ENCODE data around the gene ATXN1. TPM values are rescaled to one million over a fixed set of nuclear protein-coding genes. Genes with fewer than 3 reads are reported as not detected.
A peak's percentile ranks its signal among the peaks of the same experiment; 100 is the strongest.

The ATXN1 gene
- total and polyA plus RNA-seq, 2 experiments from 2014 or later, result 4.8 to 9.1 TPM

DNA sequence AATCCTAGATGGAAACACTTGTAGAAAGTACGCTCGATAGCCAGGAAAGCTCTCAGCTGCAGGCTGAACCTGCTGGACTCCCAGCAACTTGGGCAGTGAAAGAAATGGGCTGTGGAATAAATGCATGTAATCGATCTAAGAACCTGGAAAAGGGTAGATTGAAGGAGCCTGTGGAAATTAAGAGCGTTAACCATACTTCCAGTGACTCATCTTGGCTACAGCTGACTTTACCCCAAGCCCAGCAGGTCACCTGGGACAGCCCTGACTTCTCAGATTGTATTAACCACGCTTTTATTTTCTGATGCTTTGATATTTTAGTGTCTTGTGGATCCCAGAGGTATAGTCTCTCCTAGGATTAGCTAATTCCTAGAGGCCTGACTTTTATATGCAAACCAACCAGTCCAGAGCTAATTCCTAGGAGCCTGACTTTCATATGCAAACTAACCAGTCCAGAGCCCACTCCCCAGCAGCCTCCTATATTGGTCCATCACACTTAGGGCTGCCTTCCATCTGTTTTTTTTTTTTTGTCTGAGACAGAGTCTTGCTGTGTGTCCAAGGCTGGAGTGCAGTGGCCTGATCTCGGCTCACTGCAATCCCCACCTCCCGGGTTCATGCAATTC, 436.5 kb downstream of the ATXN1 start:
- Histone ChIP-seq H3K27me3 (ENCODE audit: insufficient read depth) (no peaks in the 10 kb centered on the region), H4K20me1 (replicated peaks; ENCODE audit: insufficient read depth) (no peaks in the 10 kb centered on the region), H3K79me2 (replicated peaks; ENCODE audit: insufficient read depth) (no peaks in the 10 kb centered on the region), H3K4me1 (ENCODE audit: insufficient read depth) (peaks cover 11% of the 10 kb centered on the region; the same call in 1 of the 2 replicates), H3F3A (replicated peaks; ENCODE audit: low read depth) (no peaks in the 10 kb centered on the region), H3K4me2 (no peak overlapping the region), H3K9me2 (ENCODE audit: insufficient read depth) (no peaks in the 10 kb centered on the region), H3K27ac (ENCODE audit: low read depth) (no peak overlapping the region), H2AFZ (no peak overlapping the region), H3K4me3 (no peak overlapping the region), H3K36me3 (ENCODE audit: insufficient read depth) (no peaks in the 10 kb centered on the region)
- TF ChIP-seq, protein P1, sequence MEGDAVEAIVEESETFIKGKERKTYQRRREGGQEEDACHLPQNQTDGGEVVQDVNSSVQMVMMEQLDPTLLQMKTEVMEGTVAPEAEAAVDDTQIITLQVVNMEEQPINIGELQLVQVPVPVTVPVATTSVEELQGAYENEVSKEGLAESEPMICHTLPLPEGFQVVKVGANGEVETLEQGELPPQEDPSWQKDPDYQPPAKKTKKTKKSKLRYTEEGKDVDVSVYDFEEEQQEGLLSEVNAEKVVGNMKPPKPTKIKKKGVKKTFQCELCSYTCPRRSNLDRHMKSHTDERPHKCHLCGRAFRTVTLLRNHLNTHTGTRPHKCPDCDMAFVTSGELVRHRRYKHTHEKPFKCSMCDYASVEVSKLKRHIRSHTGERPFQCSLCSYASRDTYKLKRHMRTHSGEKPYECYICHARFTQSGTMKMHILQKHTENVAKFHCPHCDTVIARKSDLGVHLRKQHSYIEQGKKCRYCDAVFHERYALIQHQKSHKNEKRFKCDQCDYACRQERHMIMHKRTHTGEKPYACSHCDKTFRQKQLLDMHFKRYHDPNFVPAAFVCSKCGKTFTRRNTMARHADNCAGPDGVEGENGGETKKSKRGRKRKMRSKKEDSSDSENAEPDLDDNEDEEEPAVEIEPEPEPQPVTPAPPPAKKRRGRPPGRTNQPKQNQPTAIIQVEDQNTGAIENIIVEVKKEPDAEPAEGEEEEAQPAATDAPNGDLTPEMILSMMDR (conservative IDR thresholded peaks at IDR 0.05; ENCODE audit: low read depth in 2 of 2), result no peak
- TF ChIP-seq, protein P2, sequence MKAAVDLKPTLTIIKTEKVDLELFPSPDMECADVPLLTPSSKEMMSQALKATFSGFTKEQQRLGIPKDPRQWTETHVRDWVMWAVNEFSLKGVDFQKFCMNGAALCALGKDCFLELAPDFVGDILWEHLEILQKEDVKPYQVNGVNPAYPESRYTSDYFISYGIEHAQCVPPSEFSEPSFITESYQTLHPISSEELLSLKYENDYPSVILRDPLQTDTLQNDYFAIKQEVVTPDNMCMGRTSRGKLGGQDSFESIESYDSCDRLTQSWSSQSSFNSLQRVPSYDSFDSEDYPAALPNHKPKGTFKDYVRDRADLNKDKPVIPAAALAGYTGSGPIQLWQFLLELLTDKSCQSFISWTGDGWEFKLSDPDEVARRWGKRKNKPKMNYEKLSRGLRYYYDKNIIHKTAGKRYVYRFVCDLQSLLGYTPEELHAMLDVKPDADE (IDR thresholded peaks at IDR 0.05), result no peak
- TF ChIP-seq JUNB (IDR thresholded peaks at IDR 0.05; ENCODE audit: unreplicated experiment) (no peak), STAT1 (IDR thresholded peaks at IDR 0.05; ENCODE audit: unreplicated experiment) (no peak), EZH2phosphoT487 (IDR thresholded peaks at IDR 0.05; ENCODE audit: unreplicated experiment) (no peak), POLR2AphosphoS5 (IDR thresholded peaks at IDR 0.05; ENCODE audit: low read depth) (no peak), CREB1 (CRISPR knock-in tag; IDR thresholded peaks at IDR 0.05; ENCODE audit: low read depth) (no peak), NANOG (IDR thresholded peaks at IDR 0.05; ENCODE audit: borderline replicate concordance) (no peak), ZNF331 (CRISPR knock-in tag; IDR thresholded peaks at IDR 0.05; ENCODE audit: low read depth) (no peak), ZNF114 (CRISPR knock-in tag; IDR thresholded peaks at IDR 0.05) (no peak), EZH2 (IDR thresholded peaks at IDR 0.05; ENCODE audit: low read depth, unreplicated experiment) (no peak)
- TF ChIP-seq, protein P3, sequence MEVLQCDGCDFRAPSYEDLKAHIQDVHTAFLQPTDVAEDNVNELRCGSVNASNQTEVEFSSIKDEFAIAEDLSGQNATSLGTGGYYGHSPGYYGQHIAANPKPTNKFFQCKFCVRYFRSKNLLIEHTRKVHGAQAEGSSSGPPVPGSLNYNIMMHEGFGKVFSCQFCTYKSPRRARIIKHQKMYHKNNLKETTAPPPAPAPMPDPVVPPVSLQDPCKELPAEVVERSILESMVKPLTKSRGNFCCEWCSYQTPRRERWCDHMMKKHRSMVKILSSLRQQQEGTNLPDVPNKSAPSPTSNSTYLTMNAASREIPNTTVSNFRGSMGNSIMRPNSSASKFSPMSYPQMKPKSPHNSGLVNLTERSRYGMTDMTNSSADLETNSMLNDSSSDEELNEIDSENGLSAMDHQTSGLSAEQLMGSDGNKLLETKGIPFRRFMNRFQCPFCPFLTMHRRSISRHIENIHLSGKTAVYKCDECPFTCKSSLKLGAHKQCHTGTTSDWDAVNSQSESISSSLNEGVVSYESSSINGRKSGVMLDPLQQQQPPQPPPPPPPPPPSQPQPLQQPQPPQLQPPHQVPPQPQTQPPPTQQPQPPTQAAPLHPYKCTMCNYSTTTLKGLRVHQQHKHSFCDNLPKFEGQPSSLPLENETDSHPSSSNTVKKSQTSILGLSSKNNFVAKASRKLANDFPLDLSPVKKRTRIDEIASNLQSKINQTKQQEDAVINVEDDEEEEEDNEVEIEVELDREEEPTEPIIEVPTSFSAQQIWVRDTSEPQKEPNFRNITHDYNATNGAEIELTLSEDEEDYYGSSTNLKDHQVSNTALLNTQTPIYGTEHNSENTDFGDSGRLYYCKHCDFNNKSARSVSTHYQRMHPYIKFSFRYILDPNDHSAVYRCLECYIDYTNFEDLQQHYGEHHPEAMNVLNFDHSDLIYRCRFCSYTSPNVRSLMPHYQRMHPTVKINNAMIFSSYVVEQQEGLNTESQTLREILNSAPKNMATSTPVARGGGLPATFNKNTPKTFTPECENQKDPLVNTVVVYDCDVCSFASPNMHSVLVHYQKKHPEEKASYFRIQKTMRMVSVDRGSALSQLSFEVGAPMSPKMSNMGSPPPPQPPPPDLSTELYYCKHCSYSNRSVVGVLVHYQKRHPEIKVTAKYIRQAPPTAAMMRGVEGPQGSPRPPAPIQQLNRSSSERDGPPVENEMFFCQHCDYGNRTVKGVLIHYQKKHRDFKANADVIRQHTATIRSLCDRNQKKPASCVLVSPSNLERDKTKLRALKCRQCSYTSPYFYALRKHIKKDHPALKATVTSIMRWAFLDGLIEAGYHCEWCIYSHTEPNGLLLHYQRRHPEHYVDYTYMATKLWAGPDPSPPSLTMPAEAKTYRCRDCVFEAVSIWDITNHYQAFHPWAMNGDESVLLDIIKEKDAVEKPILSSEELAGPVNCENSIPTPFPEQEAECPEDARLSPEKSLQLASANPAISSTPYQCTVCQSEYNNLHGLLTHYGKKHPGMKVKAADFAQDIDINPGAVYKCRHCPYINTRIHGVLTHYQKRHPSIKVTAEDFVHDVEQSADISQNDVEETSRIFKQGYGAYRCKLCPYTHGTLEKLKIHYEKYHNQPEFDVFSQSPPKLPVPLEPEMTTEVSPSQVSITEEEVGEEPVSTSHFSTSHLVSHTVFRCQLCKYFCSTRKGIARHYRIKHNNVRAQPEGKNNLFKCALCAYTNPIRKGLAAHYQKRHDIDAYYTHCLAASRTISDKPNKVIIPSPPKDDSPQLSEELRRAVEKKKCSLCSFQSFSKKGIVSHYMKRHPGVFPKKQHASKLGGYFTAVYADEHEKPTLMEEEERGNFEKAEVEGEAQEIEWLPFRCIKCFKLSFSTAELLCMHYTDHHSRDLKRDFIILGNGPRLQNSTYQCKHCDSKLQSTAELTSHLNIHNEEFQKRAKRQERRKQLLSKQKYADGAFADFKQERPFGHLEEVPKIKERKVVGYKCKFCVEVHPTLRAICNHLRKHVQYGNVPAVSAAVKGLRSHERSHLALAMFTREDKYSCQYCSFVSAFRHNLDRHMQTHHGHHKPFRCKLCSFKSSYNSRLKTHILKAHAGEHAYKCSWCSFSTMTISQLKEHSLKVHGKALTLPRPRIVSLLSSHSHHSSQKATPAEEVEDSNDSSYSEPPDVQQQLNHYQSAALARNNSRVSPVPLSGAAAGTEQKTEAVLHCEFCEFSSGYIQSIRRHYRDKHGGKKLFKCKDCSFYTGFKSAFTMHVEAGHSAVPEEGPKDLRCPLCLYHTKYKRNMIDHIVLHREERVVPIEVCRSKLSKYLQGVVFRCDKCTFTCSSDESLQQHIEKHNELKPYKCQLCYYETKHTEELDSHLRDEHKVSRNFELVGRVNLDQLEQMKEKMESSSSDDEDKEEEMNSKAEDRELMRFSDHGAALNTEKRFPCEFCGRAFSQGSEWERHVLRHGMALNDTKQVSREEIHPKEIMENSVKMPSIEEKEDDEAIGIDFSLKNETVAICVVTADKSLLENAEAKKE (CRISPR knock-in tag; IDR thresholded peaks at IDR 0.05), result no peak
- TF ChIP-seq, protein P4, sequence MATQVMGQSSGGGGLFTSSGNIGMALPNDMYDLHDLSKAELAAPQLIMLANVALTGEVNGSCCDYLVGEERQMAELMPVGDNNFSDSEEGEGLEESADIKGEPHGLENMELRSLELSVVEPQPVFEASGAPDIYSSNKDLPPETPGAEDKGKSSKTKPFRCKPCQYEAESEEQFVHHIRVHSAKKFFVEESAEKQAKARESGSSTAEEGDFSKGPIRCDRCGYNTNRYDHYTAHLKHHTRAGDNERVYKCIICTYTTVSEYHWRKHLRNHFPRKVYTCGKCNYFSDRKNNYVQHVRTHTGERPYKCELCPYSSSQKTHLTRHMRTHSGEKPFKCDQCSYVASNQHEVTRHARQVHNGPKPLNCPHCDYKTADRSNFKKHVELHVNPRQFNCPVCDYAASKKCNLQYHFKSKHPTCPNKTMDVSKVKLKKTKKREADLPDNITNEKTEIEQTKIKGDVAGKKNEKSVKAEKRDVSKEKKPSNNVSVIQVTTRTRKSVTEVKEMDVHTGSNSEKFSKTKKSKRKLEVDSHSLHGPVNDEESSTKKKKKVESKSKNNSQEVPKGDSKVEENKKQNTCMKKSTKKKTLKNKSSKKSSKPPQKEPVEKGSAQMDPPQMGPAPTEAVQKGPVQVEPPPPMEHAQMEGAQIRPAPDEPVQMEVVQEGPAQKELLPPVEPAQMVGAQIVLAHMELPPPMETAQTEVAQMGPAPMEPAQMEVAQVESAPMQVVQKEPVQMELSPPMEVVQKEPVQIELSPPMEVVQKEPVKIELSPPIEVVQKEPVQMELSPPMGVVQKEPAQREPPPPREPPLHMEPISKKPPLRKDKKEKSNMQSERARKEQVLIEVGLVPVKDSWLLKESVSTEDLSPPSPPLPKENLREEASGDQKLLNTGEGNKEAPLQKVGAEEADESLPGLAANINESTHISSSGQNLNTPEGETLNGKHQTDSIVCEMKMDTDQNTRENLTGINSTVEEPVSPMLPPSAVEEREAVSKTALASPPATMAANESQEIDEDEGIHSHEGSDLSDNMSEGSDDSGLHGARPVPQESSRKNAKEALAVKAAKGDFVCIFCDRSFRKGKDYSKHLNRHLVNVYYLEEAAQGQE (IDR thresholded peaks at IDR 0.05; ENCODE audit: unreplicated experiment), result no peak
- H3K4me3 Mint-ChIP-seq, result no peak overlapping the region
- peak; percentile 33; the same call in 2 of the 3 replicates for ATAC-seq
- peaks cover 14% of the 10 kb centered on the region for H3K27me3 Mint-ChIP-seq (ENCODE audit: insufficient read depth, low read depth, poor library complexity)
- H3K9me3 Mint-ChIP-seq, result no peaks in the 10 kb centered on the region; the same call in 2 of the 3 replicates
- H3K4me1 Mint-ChIP-seq, result peaks cover 32% of the 10 kb centered on the region
- H3K27ac Mint-ChIP-seq, result no peak overlapping the region
- DNase-seq (ENCODE audit: low spot score), result peak; percentile 37
- H3K36me3 Mint-ChIP-seq (ENCODE audit: low read depth), result no peaks in the 10 kb centered on the region; the same call in 2 of the 3 replicates

Data from GM23338 (cell line).